NCI-H2227 (cell line): ENCODE data around the gene RHBDL1.

Source experiments
- DNase-seq: peaks from one replicate; lab custom pipeline; 2025; ENCODE audit not compliant: unreplicated experiment; lab: John Stamatoyannopoulos, UW

The RHBDL1 gene

GRCh38 chr16:717450-718245, 42.2 kb downstream of the RHBDL1 start:
- DNase-seq = no peak

- no peak for DNase-seq
Observed at GRCh38 chr16:718389-718788, 42.9 kb downstream of the RHBDL1 start.

- DNase-seq = no peak
Observed at GRCh38 chr16:718922-719321, 43.5 kb downstream of the RHBDL1 start.

- DNase-seq = peak; percentile 68
Observed at GRCh38 chr16:719815-720446, 44.5 kb downstream of the RHBDL1 start.

GRCh38 chr16:720447-720989, 45.0 kb downstream of the RHBDL1 start:
- DNase-seq = peak; percentile 89

- peak; percentile 97 for DNase-seq
Observed at GRCh38 chr16:720990-721764, 45.7 kb downstream of the RHBDL1 start, which contains the start of gene ANTKMT. ANTKMT (plus strand) TSS chr16:721146; CDS start chr16:721275, 129 bp downstream.

- DNase-seq = peak; percentile 41
Observed at GRCh38 chr16:721765-722540, 46.5 kb downstream of the RHBDL1 start.

- no peak for DNase-seq
Observed at GRCh38 chr16:722835-723633, 47.6 kb downstream of the RHBDL1 start.

GRCh38 chr16:723695-724094, 48.2 kb downstream of the RHBDL1 start:
- DNase-seq = no peak

GRCh38 chr16:724188-725040, 48.9 kb downstream of the RHBDL1 start:
- DNase-seq = peak; percentile 53

GRCh38 chr16:725041-725376, 49.5 kb downstream of the RHBDL1 start:
- no peak for DNase-seq

GRCh38 chr16:725463-726187, 50.2 kb downstream of the RHBDL1 start:
- no peak for DNase-seq

GRCh38 chr16:726188-726437, 50.6 kb downstream of the RHBDL1 start:
- DNase-seq = no peak

GRCh38 chr16:726438-727290, 51.2 kb downstream of the RHBDL1 start, which contains the start of the genes CCDC78 and HAGHL:
CCDC78 (minus strand) TSS chr16:726443; CDS start chr16:726367, 76 bp downstream.
HAGHL (plus strand) TSS chr16:727106; CDS start chr16:727510, 404 bp downstream.
- DNase-seq = peak; percentile 88

- peak; percentile 62 for DNase-seq
Observed at GRCh38 chr16:727291-727977, 52.0 kb downstream of the RHBDL1 start.
